Parathyroid adenoma (tissue), 2 donors: ENCODE measurements around the gene IQUB.

ENCODE experiments used
- H2AFZ ChIP-seq: fragments of 300-600 bp; sonication (generic); one replicate; pipeline ENCODE4 v1.7.0; 2017; ENCODE audit warnings: antibody characterized with exemption, mild to moderate bottlenecking
- H3K27ac ChIP-seq: fragments of 300-600 bp; sonication (generic); one replicate; pipeline ENCODE4 v1.7.0; 2017
- H3K27me3 ChIP-seq: fragments of 300-600 bp; sonication (generic); one replicate; pipeline ENCODE4 v1.7.0; 2017; ENCODE audit warnings: low read length; ENCODE audit not compliant: control insufficient read depth, insufficient read depth
- H3K36me3 ChIP-seq: fragments of 300-600 bp; sonication (generic); one replicate; pipeline ENCODE4 v1.7.0; 2017; ENCODE audit warnings: low read length; ENCODE audit not compliant: control insufficient read depth, insufficient read depth
- H3K4me1 ChIP-seq: fragments of 300-600 bp; sonication (generic); one replicate; pipeline ENCODE4 v1.7.0; 2017; ENCODE audit warnings: control low read depth
- H3K4me2 ChIP-seq: fragments of 300-600 bp; sonication (generic); one replicate; pipeline ENCODE4 v1.7.0; 2017; ENCODE audit warnings: low read length
- H3K4me3 ChIP-seq: fragments of 300-600 bp; sonication (generic); one replicate; pipeline ENCODE4 v1.7.0; 2017; ENCODE audit warnings: low read depth, low read length
- H3K79me2 ChIP-seq: fragments of 300-600 bp; sonication (generic); one replicate; pipeline ENCODE4 v1.7.0; 2017; ENCODE audit warnings: control low read depth
- H3K9ac ChIP-seq: fragments of 300-600 bp; sonication (generic); one replicate; pipeline ENCODE4 v1.7.0; 2017; ENCODE audit warnings: mild to moderate bottlenecking
- H3K9me3 ChIP-seq: fragments of 300-600 bp; sonication (generic); one replicate; pipeline ENCODE4 v1.7.0; 2017; ENCODE audit warnings: low read length; ENCODE audit not compliant: control insufficient read depth
- CTCF ChIP-seq: fragments of 300-600 bp; sonication (generic); IDR thresholded peaks from one replicate; pipeline ENCODE4 v1.7.0; 2017; ENCODE audit warnings: antibody characterized with exemption, mild to moderate bottlenecking
- donor health status: primary hyperparathyroidism.

IQUB gene

GRCh38 chr7:123502201-123502600 is 32.2 kb downstream of the IQUB start:
- no peak overlapping the region for H3K4me3 ChIP-seq
- no peak overlapping the region for H3K27ac ChIP-seq
- no peaks in the 10 kb centered on the region for H3K4me1 ChIP-seq
- no peak overlapping the region for H3K4me2 ChIP-seq
- no peaks in the 10 kb centered on the region for H3K79me2 ChIP-seq
- TF ChIP-seq CTCF = no peak
- H3K27me3 ChIP-seq = no peaks in the 10 kb centered on the region
- no peak overlapping the region for H2AFZ ChIP-seq
- no peak overlapping the region for H3K9ac ChIP-seq
- no peaks in the 10 kb centered on the region for H3K9me3 ChIP-seq
- no peaks in the 10 kb centered on the region for H3K36me3 ChIP-seq

GRCh38 chr7:123500878-123501489 is 33.4 kb downstream of the IQUB start:
- H3K79me2 ChIP-seq = no peaks in the 10 kb centered on the region
- no peak overlapping the region for H3K9ac ChIP-seq
- no peaks in the 10 kb centered on the region for H3K4me1 ChIP-seq
- TF ChIP-seq CTCF = no peak
- no peak overlapping the region for H3K4me2 ChIP-seq
- no peak overlapping the region for H3K4me3 ChIP-seq
- no peaks in the 10 kb centered on the region for H3K27me3 ChIP-seq
- no peaks in the 10 kb centered on the region for H3K9me3 ChIP-seq
- H3K36me3 ChIP-seq = no peaks in the 10 kb centered on the region
- no peak overlapping the region for H2AFZ ChIP-seq
- no peak overlapping the region for H3K27ac ChIP-seq

- Histone ChIP-seq H3K79me2 (no peaks in the 10 kb centered on the region), H3K27ac (no peak overlapping the region), H3K9ac (no peak overlapping the region), H3K4me2 (no peak overlapping the region), H3K4me3 (no peak overlapping the region), H2AFZ (no peak overlapping the region), H3K36me3 (no peaks in the 10 kb centered on the region), H3K9me3 (no peaks in the 10 kb centered on the region), H3K4me1 (no peaks in the 10 kb centered on the region), H3K27me3 (no peaks in the 10 kb centered on the region)
- no peak for TF ChIP-seq CTCF
These were observed 35.0 kb downstream of the IQUB start for GRCh38 chr7:123499211-123499970.

GRCh38 chr7:123498601-123499000 is 35.8 kb downstream of the IQUB start:
- Histone ChIP-seq H3K27me3 (no peaks in the 10 kb centered on the region), H3K36me3 (no peaks in the 10 kb centered on the region), H3K27ac (no peak overlapping the region), H2AFZ (no peak overlapping the region), H3K4me2 (no peak overlapping the region), H3K79me2 (no peaks in the 10 kb centered on the region), H3K4me3 (no peak overlapping the region), H3K4me1 (no peaks in the 10 kb centered on the region), H3K9ac (no peak overlapping the region), H3K9me3 (no peaks in the 10 kb centered on the region)
- TF ChIP-seq CTCF = no peak

GRCh38 chr7:123498031-123498430 is 36.4 kb downstream of the IQUB start:
- Histone ChIP-seq H3K79me2 (no peaks in the 10 kb centered on the region), H2AFZ (no peak overlapping the region), H3K36me3 (no peaks in the 10 kb centered on the region), H3K4me2 (no peak overlapping the region), H3K9ac (no peak overlapping the region), H3K27ac (no peak overlapping the region), H3K9me3 (no peaks in the 10 kb centered on the region), H3K27me3 (no peaks in the 10 kb centered on the region), H3K4me1 (no peaks in the 10 kb centered on the region), H3K4me3 (no peak overlapping the region)
- TF ChIP-seq CTCF = no peak
